GM15510 (cell line): Measurements from ENCODE around the gene EBI3.

Experiments used
- POLR2A ChIP-seq: IDR thresholded peaks from 3 replicates; pipeline ENCODE4 v1.6.1; 2011; ENCODE audit warnings: borderline replicate concordance; ENCODE audit not compliant: insufficient read length; ENCODE audit errors: extremely low read depth

EBI3 gene

GRCh38 chr19:4225885-4226284 is 3.4 kb upstream of the EBI3 start:
- no peak for TF ChIP-seq POLR2A

- TF ChIP-seq POLR2A: no peak
Observed at GRCh38 chr19:4227771-4228170, 1.6 kb upstream of the EBI3 start.

- TF ChIP-seq POLR2A: no peak
Observed at GRCh38 chr19:4228765-4229178, 551 bp upstream of the EBI3 start.

- peak; percentile 24 for TF ChIP-seq POLR2A
Observed at GRCh38 chr19:4232614-4233281, 3.4 kb downstream of the EBI3 start.

- no peak for TF ChIP-seq POLR2A
Observed at GRCh38 chr19:4233282-4233853, 4.0 kb downstream of the EBI3 start.

- no peak for TF ChIP-seq POLR2A
Observed at GRCh38 chr19:4234142-4234861, 5.0 kb downstream of the EBI3 start.

- TF ChIP-seq POLR2A: no peak
Observed at GRCh38 chr19:4234862-4235201, 5.5 kb downstream of the EBI3 start.

GRCh38 chr19:4238831-4239230 is 9.5 kb downstream of the EBI3 start:
- no peak for TF ChIP-seq POLR2A

- no peak for TF ChIP-seq POLR2A
Observed at GRCh38 chr19:4241824-4242430, 12.6 kb downstream of the EBI3 start.

GRCh38 chr19:4246767-4247593 is 17.7 kb downstream of the EBI3 start, which contains the start of gene YJU2:
TSS of gene YJU2 (plus strand) at chr19:4247080. CDS start at chr19:4247147, 67 bp downstream.
- peak; percentile 64 for TF ChIP-seq POLR2A

GRCh38 chr19:4256563-4256962 is 27.2 kb downstream of the EBI3 start:
- TF ChIP-seq POLR2A: no peak

GRCh38 chr19:4257025-4257424 is 27.7 kb downstream of the EBI3 start:
- TF ChIP-seq POLR2A: no peak

- TF ChIP-seq POLR2A: no peak
Observed at GRCh38 chr19:4258181-4258580, 28.9 kb downstream of the EBI3 start.

- no peak for TF ChIP-seq POLR2A
Observed at GRCh38 chr19:4260613-4261191, 31.4 kb downstream of the EBI3 start.
